Stimulated activated CD4-positive, alpha-beta T cell treated with anti-CD3 and anti-CD28 coated beads, Interleukin-1b, Interleukin-23, amount 100 ng/mL, for 48 hours (primary cell): ENCODE data around the gene TSPAN14.

Experiments
- DNase-seq: peaks from one replicate; pipeline ENCODE4 v3.0.0-alpha.2; 2020

The TSPAN14 gene

GRCh38 chr10:80491251-80492102 lies 37.4 kb downstream of the TSPAN14 start:
- no peak for DNase-seq

- DNase-seq = no peak
These were observed 38.9 kb downstream of the TSPAN14 start for GRCh38 chr10:80492848-80493521.

GRCh38 chr10:80493522-80494051 lies 39.5 kb downstream of the TSPAN14 start:
- no peak for DNase-seq

GRCh38 chr10:80496555-80497172 lies 42.6 kb downstream of the TSPAN14 start:
- no peak for DNase-seq

GRCh38 chr10:80497187-80498077 lies 43.3 kb downstream of the TSPAN14 start:
- DNase-seq = no peak

- no peak for DNase-seq
These were observed 44.1 kb downstream of the TSPAN14 start for GRCh38 chr10:80498078-80498832.

GRCh38 chr10:80498833-80499741 lies 45.0 kb downstream of the TSPAN14 start:
- DNase-seq = peak; percentile 83

- DNase-seq = peak; percentile 69
These were observed 46.7 kb downstream of the TSPAN14 start for GRCh38 chr10:80500572-80501380.

- no peak for DNase-seq
These were observed 47.3 kb downstream of the TSPAN14 start for GRCh38 chr10:80501381-80501912.

- no peak for DNase-seq
These were observed 47.9 kb downstream of the TSPAN14 start for GRCh38 chr10:80501913-80502521.

GRCh38 chr10:80502621-80503583 lies 48.8 kb downstream of the TSPAN14 start:
- DNase-seq = no peak

GRCh38 chr10:80503584-80504157 lies 49.6 kb downstream of the TSPAN14 start:
- DNase-seq = no peak

- DNase-seq = no peak
These were observed 50.2 kb downstream of the TSPAN14 start for GRCh38 chr10:80504158-80504811.

GRCh38 chr10:80504897-80505465 lies 50.9 kb downstream of the TSPAN14 start:
- no peak for DNase-seq

GRCh38 chr10:80506189-80506575 lies 52.1 kb downstream of the TSPAN14 start:
- no peak for DNase-seq

GRCh38 chr10:80506836-80507487 lies 52.9 kb downstream of the TSPAN14 start:
- DNase-seq = no peak
